Loucy (cell line): ENCODE results near the gene CCR1.
A peak's percentile ranks its signal among the peaks of the same experiment; 100 is the strongest.

Experiments
- H2AFZ ChIP-seq: fragments of 200-600 bp; sonication (generic); 2 replicates; pipeline ENCODE4 v1.6.0; 2016; ENCODE audit warnings: antibody characterized with exemption, mild to moderate bottlenecking, low read length, moderate library complexity
- H3F3A ChIP-seq: fragments of 200-600 bp; 2 replicates; pipeline ENCODE4 v1.6.0; 2016; ENCODE audit warnings: antibody characterized with exemption, low read depth, mild to moderate bottlenecking
- H3K27me3 ChIP-seq: fragments of 200-600 bp; sonication (generic); 2 replicates; pipeline ENCODE4 v1.6.1; 2014; ENCODE audit warnings: low read length, mild to moderate bottlenecking; ENCODE audit not compliant: insufficient read depth, poor library complexity, severe bottlenecking
- H3K36me3 ChIP-seq: fragments of 200-600 bp; sonication (generic); 2 replicates; pipeline ENCODE4 v1.6.1; 2016; ENCODE audit warnings: low read length; ENCODE audit not compliant: insufficient read depth
- H3K4me1 ChIP-seq: fragments of 200-600 bp; sonication (generic); 2 replicates; pipeline ENCODE4 v1.5.1; 2014; ENCODE audit warnings: low read length, mild to moderate bottlenecking; ENCODE audit not compliant: insufficient read depth, poor library complexity, severe bottlenecking
- H3K4me2 ChIP-seq: fragments of 200-600 bp; sonication (generic); 2 replicates; pipeline ENCODE4 v1.6.0; 2014; ENCODE audit warnings: antibody characterized with exemption, low read length, low read depth, mild to moderate bottlenecking; ENCODE audit not compliant: poor library complexity, severe bottlenecking
- H3K4me3 ChIP-seq: fragments of 200-600 bp; sonication (generic); 2 replicates; pipeline ENCODE4 v1.5.1; 2014; ENCODE audit warnings: low read length, mild to moderate bottlenecking, mixed read lengths; ENCODE audit not compliant: poor library complexity, severe bottlenecking
- H3K79me2 ChIP-seq: fragments of 200-600 bp; sonication (generic); 2 replicates; pipeline ENCODE4 v1.6.1; 2014; ENCODE audit warnings: low read length; ENCODE audit not compliant: insufficient read depth
- H3K9ac ChIP-seq: fragments of 200-600 bp; sonication (generic); 2 replicates; pipeline ENCODE4 v1.6.0; 2014; ENCODE audit warnings: mild to moderate bottlenecking, low read depth, low read length, moderate library complexity; ENCODE audit not compliant: poor library complexity, severe bottlenecking
- H3K9me2 ChIP-seq: fragments of 200-600 bp; sonication (generic); replicated peaks from 2 replicates; pipeline ENCODE4 v1.6.1; 2016; ENCODE audit warnings: low read depth, low read length, mixed read lengths
- H3K9me3 ChIP-seq: fragments of 200-600 bp; sonication (generic); 2 replicates; pipeline ENCODE4 v1.6.1; 2014; ENCODE audit warnings: mild to moderate bottlenecking, antibody characterized with exemption, low read length, low read depth; ENCODE audit not compliant: insufficient read depth
- H4K20me1 ChIP-seq: fragments of 200-600 bp; sonication (generic); 2 replicates; pipeline ENCODE4 v1.6.0; 2014; ENCODE audit warnings: antibody characterized with exemption, low read length, mild to moderate bottlenecking; ENCODE audit not compliant: insufficient read depth, poor library complexity, severe bottlenecking
- CTCF ChIP-seq: fragments of 200-600 bp; sonication (generic); conservative IDR thresholded peaks from 2 replicates; pipeline ENCODE4 v1.5.1; 2014; ENCODE audit warnings: mild to moderate bottlenecking, antibody characterized with exemption, low read length
- EZH2phosphoT487 ChIP-seq: fragments of 200-600 bp; IDR thresholded peaks from 2 replicates; pipeline ENCODE4 v1.6.1; 2018; ENCODE audit warnings: antibody characterized with exemption, mild to moderate bottlenecking, moderate library complexity, borderline replicate concordance

CCR1 gene

DNA sequence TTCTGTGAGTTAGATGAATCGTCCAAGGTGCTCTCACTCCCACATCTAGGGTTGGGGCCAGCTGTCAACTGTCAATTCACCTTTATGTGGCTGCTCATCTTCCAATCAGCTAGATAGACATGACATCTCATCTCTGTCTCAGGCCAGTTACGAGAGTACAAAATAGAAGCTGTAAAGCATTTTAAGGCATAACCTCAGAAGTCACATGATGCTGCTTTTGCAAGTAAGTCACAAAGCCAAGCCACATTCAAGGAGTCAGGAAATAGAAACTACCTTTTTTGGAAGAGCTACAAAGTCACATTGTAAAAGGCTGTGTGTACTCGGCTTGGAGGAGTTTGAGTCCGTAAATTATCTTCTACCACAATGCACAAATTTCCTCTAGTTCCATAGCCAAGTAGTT is 5.1 kb upstream of the CCR1 start:
- H3K9ac ChIP-seq, result peak overlapping the region; percentile 7
- H3K4me1 ChIP-seq, result peaks cover 35% of the 10 kb centered on the region
- H3K9me3 ChIP-seq, result no peaks in the 10 kb centered on the region
- no peaks in the 10 kb centered on the region for H3K27me3 ChIP-seq
- H2AFZ ChIP-seq, result peak overlapping the region; percentile 80
- no peak for TF ChIP-seq EZH2phosphoT487
- TF ChIP-seq CTCF, result no peak
- H4K20me1 ChIP-seq, result no peaks in the 10 kb centered on the region
- peak overlapping the region; percentile 67 for H3K4me2 ChIP-seq
- peak overlapping the region; percentile 42 for H3K4me3 ChIP-seq
- H3F3A ChIP-seq, result no peaks in the 10 kb centered on the region
- H3K36me3 ChIP-seq, result no peaks in the 10 kb centered on the region
- H3K79me2 ChIP-seq, result no peaks in the 10 kb centered on the region
- no peaks in the 10 kb centered on the region for H3K9me2 ChIP-seq

DNA sequence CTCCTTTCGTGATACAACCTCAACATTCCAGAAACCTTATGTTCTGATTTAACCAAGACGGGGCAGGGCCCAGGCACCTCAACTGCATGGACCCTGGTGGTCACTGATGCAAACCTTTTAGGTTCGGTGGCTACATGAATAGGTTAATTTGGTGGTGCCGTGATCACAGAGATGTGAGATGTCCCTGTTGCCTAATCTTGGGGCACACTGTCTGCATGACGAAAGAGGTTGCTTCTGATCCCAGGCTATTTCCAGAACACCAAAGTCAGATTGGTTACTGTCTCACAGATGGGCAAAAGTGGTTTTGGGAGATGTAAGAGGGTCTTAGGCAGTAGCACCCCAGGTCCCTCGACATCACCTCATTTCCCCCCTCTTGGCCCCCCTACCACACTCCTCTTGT is 4.0 kb upstream of the CCR1 start:
- Histone ChIP-seq H3K36me3 (no peaks in the 10 kb centered on the region), H3K9me3 (no peaks in the 10 kb centered on the region), H3K4me3 (no peak overlapping the region), H3K27me3 (no peaks in the 10 kb centered on the region), H3K4me1 (peaks cover 41% of the 10 kb centered on the region), H3K79me2 (no peaks in the 10 kb centered on the region), H3K4me2 (no peak overlapping the region), H4K20me1 (no peaks in the 10 kb centered on the region), H3K9me2 (no peaks in the 10 kb centered on the region), H2AFZ (no peak overlapping the region), H3K9ac (no peak overlapping the region), H3F3A (no peaks in the 10 kb centered on the region)
- TF ChIP-seq EZH2phosphoT487, result no peak
- TF ChIP-seq CTCF, result no peak

GRCh38 chr3:46209746-46210470 is 1.8 kb upstream of the CCR1 start:
- TF ChIP-seq EZH2phosphoT487 (no peak), CTCF (no peak)
- Histone ChIP-seq H3K27me3 (no peaks in the 10 kb centered on the region), H3K9me2 (no peaks in the 10 kb centered on the region), H4K20me1 (no peaks in the 10 kb centered on the region), H3K79me2 (peaks cover 6% of the 10 kb centered on the region; the same call in 1 of the 2 replicates), H3K4me2 (no peak overlapping the region), H3K36me3 (no peaks in the 10 kb centered on the region), H3K9ac (no peak overlapping the region), H3K4me1 (peaks cover 54% of the 10 kb centered on the region), H3K9me3 (no peaks in the 10 kb centered on the region), H2AFZ (no peak overlapping the region), H3F3A (no peaks in the 10 kb centered on the region), H3K4me3 (no peak overlapping the region)
